Lung (tissue), 12 donors: ENCODE measurements around the gene LRCH1. TPM values are rescaled to one million over a fixed set of nuclear protein-coding genes. Genes with fewer than 3 reads are reported as not detected.

Source experiments
- ATAC-seq: fragments of 200-7000 bp; cut with Tn5 transposase; one replicate; pipeline ENCODE4 v1.9.1; 2020; ENCODE audit warnings: moderate number of reproducible peaks; ENCODE audit not compliant: insufficient read depth, low FRiP score
- DNase-seq, 3 donors: peaks; one replicate each; pipeline ENCODE4 v3.0.0-alpha.2; 2013 to 2017
- H3K27ac ChIP-seq, 2 donors: one replicate each; pipeline ENCODE4 v1.5.1; 2013; ENCODE audit warnings: mild to moderate bottlenecking in 2 of 2, moderate library complexity in 2 of 2, control low read depth in 1 of 2, inconsistent platforms in 1 of 2, low read depth in 1 of 2, low read length in 1 of 2
- H3K27me3 ChIP-seq, 3 donors: one replicate each; pipeline ENCODE4 v1.5.1; 2013; ENCODE audit warnings: low read length in 2 of 3; ENCODE audit not compliant: control insufficient read depth in 3 of 3, insufficient read depth in 3 of 3
- H3K36me3 ChIP-seq, 4 donors: one replicate each; pipeline ENCODE4 v1.5.1; 2013; ENCODE audit warnings: low read length in 4 of 4, mild to moderate bottlenecking in 1 of 4, moderate library complexity in 1 of 4; ENCODE audit not compliant: control insufficient read depth in 4 of 4, insufficient read depth in 4 of 4
- H3K4me1 ChIP-seq, 5 donors: one replicate each; pipeline ENCODE4 v1.5.1; 2013; ENCODE audit warnings: low read length in 5 of 5, mild to moderate bottlenecking in 2 of 5, moderate library complexity in 1 of 5; ENCODE audit not compliant: control insufficient read depth in 5 of 5, insufficient read depth in 5 of 5
- H3K4me3 ChIP-seq: one replicate; pipeline ENCODE4 v1.5.1; 2013; ENCODE audit warnings: mild to moderate bottlenecking, control low read depth, moderate library complexity
- H3K9ac ChIP-seq, 2 donors: one replicate each; pipeline ENCODE4 v1.5.1; 2013; ENCODE audit warnings: low read length in 2 of 2, control low read depth in 1 of 2; ENCODE audit not compliant: insufficient read depth in 1 of 2
- H3K9me3 ChIP-seq, 4 donors: one replicate each; pipeline ENCODE4 v1.5.1; 2013; ENCODE audit warnings: low read length in 3 of 4, mild to moderate bottlenecking in 1 of 4, moderate library complexity in 1 of 4; ENCODE audit not compliant: control insufficient read depth in 4 of 4, insufficient read depth in 3 of 4
- CTCF ChIP-seq: IDR thresholded peaks from 2 replicates; pipeline ENCODE4 v1.5.1; 2012; ENCODE audit warnings: mild to moderate bottlenecking; ENCODE audit errors: control extremely low read depth, extremely low read depth
- WGBS, 2 donors: extraction: QIAGEN DNeasy Blood & Tissue Kit; methylation state at CpG; one replicate each; pipeline ENCODE4 v1.1.7; 2013; 5-methylcytosine and 5-hydroxymethylcytosine counted together
- polyA plus RNA-seq, 2 donors: library from polyadenylated mRNA; stranded (reverse); fragments of 200-250 nt; gene quantifications; one replicate each; pipeline ENCODE4 v1.2.1, GENCODE V29; 2013
- total RNA-seq, 2 donors: library from RNA; depleted of rRNA in 1 of 2; stranded (reverse); fragments of >200 nt in 1 of 2; gene quantifications; one replicate each; pipeline ENCODE4 v1.2.1, GENCODE V29; 2014 to 2021
- donor health status: control.
- donor health status: control.
- donor health status: Bipolar disorder and iron deficiency.
- donor health status: healthy.
- donor health status: DM: yes; HTN: yes; CAD: no.

The LRCH1 gene
- total and polyA plus RNA-seq, 4 donors = 3.6 to 35.4 (median 13.2) TPM

- 89 to 96% methylated on average over 1 of the region's 1 CpG for WGBS, 2 donors
- Histone ChIP-seq H3K27me3 (no peaks in the 10 kb centered on the region), H3K4me3 (no peak overlapping the region), H3K36me3 (no peaks in the 10 kb centered on the region), H3K9ac (peak overlapping the region in 1 of 2 donors; percentile 6), H3K27ac (no peak overlapping the region), H3K9me3 (no peaks in the 10 kb centered on the region), H3K4me1 (peaks cover 5 to 51% (median 23%) of the 10 kb centered on the region in 5 donors)
- no peak for DNase-seq
- no peak for ATAC-seq
- no peak for TF ChIP-seq CTCF
These were observed 8.7 kb downstream of the LRCH1 start for GRCh38 chr13:46561691-46562090.

- Histone ChIP-seq H3K9ac (peak overlapping the region in 1 of 2 donors; percentile 6), H3K27me3 (no peaks in the 10 kb centered on the region), H3K9me3 (no peaks in the 10 kb centered on the region), H3K36me3 (no peaks in the 10 kb centered on the region), H3K27ac (no peak overlapping the region), H3K4me3 (no peak overlapping the region), H3K4me1 (peaks cover 5 to 56% (median 21%) of the 10 kb centered on the region in 5 donors)
- no peak for TF ChIP-seq CTCF
- WGBS, 2 donors = 90 to 92% methylated on average over 2 of the region's 2 CpGs
- no peak for DNase-seq
- ATAC-seq = no peak
These were observed 9.2 kb downstream of the LRCH1 start for GRCh38 chr13:46562152-46562551.

GRCh38 chr13:46562581-46562980, 9.6 kb downstream of the LRCH1 start:
- no peak for DNase-seq
- 97 to 98% methylated on average over 5 of the region's 5 CpGs for WGBS, 2 donors
- peaks cover 5 to 59% (median 21%) of the 10 kb centered on the region in 5 donors for H3K4me1 ChIP-seq

More at GRCh38 chr13:46562581-46562980, 9.6 kb downstream of the LRCH1 start:
- Histone ChIP-seq H3K27me3 (no peaks in the 10 kb centered on the region), H3K9ac (no peak overlapping the region), H3K27ac (no peak overlapping the region), H3K4me3 (no peak overlapping the region), H3K9me3 (no peaks in the 10 kb centered on the region), H3K36me3 (no peaks in the 10 kb centered on the region)
- no peak for TF ChIP-seq CTCF
- ATAC-seq = no peak
